ENCODE results near the gene PTH2. TPM values are rescaled to one million over a fixed set of nuclear protein-coding genes. Genes with fewer than 3 reads are reported as not detected.

Gene PTH2
- total and polyA plus RNA-seq, 2 donors: not detected

GRCh38 chr19:49443366-49444099 is 20.3 kb upstream of the PTH2 start:
- under 1% methylated on average over 47 of the region's 47 CpGs for WGBS
- Histone ChIP-seq H3K36me3 (ENCODE audit: control insufficient read depth in 2 of 2, insufficient read depth in 2 of 2, low read length in 1 of 2) (peaks cover 20 to 24% of the 10 kb centered on the region in 2 donors), H3K4me1 (ENCODE audit: control insufficient read depth in 2 of 2, insufficient read depth in 2 of 2, low read length in 2 of 2) (peaks cover 3 to 26% of the 10 kb centered on the region in 2 donors), H3K9me3 (ENCODE audit: control insufficient read depth in 2 of 2, insufficient read depth in 1 of 2, low read length in 1 of 2) (peaks cover 0 to 12% of the 10 kb centered on the region in 2 donors), H3K27me3 (ENCODE audit: control insufficient read depth in 2 of 2, insufficient read depth in 1 of 2, low read length in 1 of 2) (peaks cover 39 to 48% of the 10 kb centered on the region in 2 donors), H3K4me3 (ENCODE audit: low read length in 2 of 2) (peak overlapping the region; percentile 49 to 59), H3K27ac (ENCODE audit: low read depth in 1 of 2, low read length in 1 of 2) (peak overlapping the region; percentile 67 to 77)
- peak; percentile 90 to 97 (median 93) for DNase-seq (ENCODE audit: low read depth in 6 of 9, low spot score in 9 of 9)

DNA sequence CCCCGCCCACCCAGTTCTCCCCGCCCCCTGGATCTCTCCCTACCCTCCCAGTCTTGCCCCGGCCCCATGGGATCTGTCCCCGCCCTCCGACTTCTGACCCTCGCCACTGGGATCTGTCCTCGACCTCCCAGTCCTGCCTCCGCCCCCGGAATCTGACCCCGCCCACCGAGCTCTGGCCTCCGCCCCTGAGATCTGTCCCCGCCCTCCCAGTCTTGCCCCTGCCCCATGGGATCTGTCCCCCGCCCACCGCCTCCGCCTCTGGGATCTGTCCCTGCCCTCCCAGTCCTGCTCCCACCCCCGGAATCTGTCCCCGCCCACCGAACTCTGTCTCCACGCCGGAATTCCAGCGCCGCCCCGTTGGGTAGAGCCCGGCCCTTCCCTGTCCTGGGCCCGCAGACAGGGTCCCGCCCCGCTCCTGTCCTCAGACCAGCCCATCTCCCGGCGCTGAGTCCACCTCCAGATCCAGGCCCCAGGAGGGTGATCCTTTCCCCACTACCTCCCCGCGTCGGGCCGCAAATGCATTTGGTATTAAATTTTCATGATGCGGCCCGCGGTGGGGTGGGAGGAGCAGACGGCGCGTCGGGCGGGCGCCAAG is 19.6 kb upstream of the PTH2 start:
- H3K27ac ChIP-seq (ENCODE audit: low read depth in 1 of 2, low read length in 1 of 2): peak overlapping the region; percentile 2 to 67
- H3K27me3 ChIP-seq (ENCODE audit: control insufficient read depth in 2 of 2, insufficient read depth in 1 of 2, low read length in 1 of 2): peaks cover 44 to 55% of the 10 kb centered on the region in 2 donors
- peaks cover 15 to 17% of the 10 kb centered on the region in 2 donors for H3K36me3 ChIP-seq (ENCODE audit: control insufficient read depth in 2 of 2, insufficient read depth in 2 of 2, low read length in 1 of 2)
- peak overlapping the region; percentile 49 to 59 for H3K4me3 ChIP-seq (ENCODE audit: low read length in 2 of 2)
- peaks cover 3 to 19% of the 10 kb centered on the region in 2 donors for H3K4me1 ChIP-seq (ENCODE audit: control insufficient read depth in 2 of 2, insufficient read depth in 2 of 2, low read length in 2 of 2)
- peak in 4 of 9 donors; percentile 30 to 53 (median 44) for DNase-seq (ENCODE audit: low read depth in 6 of 9, low spot score in 9 of 9)
- WGBS: 3% methylated on average over 43 of the region's 43 CpGs
- peaks cover 0 to 12% of the 10 kb centered on the region in 2 donors for H3K9me3 ChIP-seq (ENCODE audit: control insufficient read depth in 2 of 2, insufficient read depth in 1 of 2, low read length in 1 of 2)

GRCh38 chr19:49442354-49442753 is 19.1 kb upstream of the PTH2 start:
- Histone ChIP-seq H3K27ac (ENCODE audit: low read depth in 1 of 2, low read length in 1 of 2) (no peak overlapping the region), H3K4me3 (ENCODE audit: low read length in 2 of 2) (peak overlapping the region in 1 of 2 donors; percentile 59), H3K9me3 (ENCODE audit: control insufficient read depth in 2 of 2, insufficient read depth in 1 of 2, low read length in 1 of 2) (peaks cover 0 to 12% of the 10 kb centered on the region in 2 donors), H3K4me1 (ENCODE audit: control insufficient read depth in 2 of 2, insufficient read depth in 2 of 2, low read length in 2 of 2) (peaks cover 3 to 14% of the 10 kb centered on the region in 2 donors), H3K27me3 (ENCODE audit: control insufficient read depth in 2 of 2, insufficient read depth in 1 of 2, low read length in 1 of 2) (peaks cover 49 to 60% of the 10 kb centered on the region in 2 donors), H3K36me3 (ENCODE audit: control insufficient read depth in 2 of 2, insufficient read depth in 2 of 2, low read length in 1 of 2) (peaks cover 10 to 12% of the 10 kb centered on the region in 2 donors)
- DNase-seq (ENCODE audit: low read depth in 6 of 9, low spot score in 9 of 9): no peak
- 13% methylated on average over 11 of the region's 11 CpGs for WGBS

- peaks cover 3 to 13% of the 10 kb centered on the region in 2 donors for H3K4me1 ChIP-seq (ENCODE audit: control insufficient read depth in 2 of 2, insufficient read depth in 2 of 2, low read length in 2 of 2)
- H3K27me3 ChIP-seq (ENCODE audit: control insufficient read depth in 2 of 2, insufficient read depth in 1 of 2, low read length in 1 of 2): peaks cover 53 to 64% of the 10 kb centered on the region in 2 donors
- H3K36me3 ChIP-seq (ENCODE audit: control insufficient read depth in 2 of 2, insufficient read depth in 2 of 2, low read length in 1 of 2): peaks cover 6 to 8% of the 10 kb centered on the region in 2 donors
- H3K27ac ChIP-seq (ENCODE audit: low read depth in 1 of 2, low read length in 1 of 2): no peak overlapping the region
- peaks cover 0 to 12% of the 10 kb centered on the region in 2 donors for H3K9me3 ChIP-seq (ENCODE audit: control insufficient read depth in 2 of 2, insufficient read depth in 1 of 2, low read length in 1 of 2)
- DNase-seq (ENCODE audit: low read depth in 6 of 9, low spot score in 9 of 9): no peak
- 42% methylated on average over 14 of the region's 14 CpGs for WGBS
- H3K4me3 ChIP-seq (ENCODE audit: low read length in 2 of 2): no peak overlapping the region
These were observed 18.7 kb upstream of the PTH2 start for GRCh38 chr19:49441960-49442350.

DNA sequence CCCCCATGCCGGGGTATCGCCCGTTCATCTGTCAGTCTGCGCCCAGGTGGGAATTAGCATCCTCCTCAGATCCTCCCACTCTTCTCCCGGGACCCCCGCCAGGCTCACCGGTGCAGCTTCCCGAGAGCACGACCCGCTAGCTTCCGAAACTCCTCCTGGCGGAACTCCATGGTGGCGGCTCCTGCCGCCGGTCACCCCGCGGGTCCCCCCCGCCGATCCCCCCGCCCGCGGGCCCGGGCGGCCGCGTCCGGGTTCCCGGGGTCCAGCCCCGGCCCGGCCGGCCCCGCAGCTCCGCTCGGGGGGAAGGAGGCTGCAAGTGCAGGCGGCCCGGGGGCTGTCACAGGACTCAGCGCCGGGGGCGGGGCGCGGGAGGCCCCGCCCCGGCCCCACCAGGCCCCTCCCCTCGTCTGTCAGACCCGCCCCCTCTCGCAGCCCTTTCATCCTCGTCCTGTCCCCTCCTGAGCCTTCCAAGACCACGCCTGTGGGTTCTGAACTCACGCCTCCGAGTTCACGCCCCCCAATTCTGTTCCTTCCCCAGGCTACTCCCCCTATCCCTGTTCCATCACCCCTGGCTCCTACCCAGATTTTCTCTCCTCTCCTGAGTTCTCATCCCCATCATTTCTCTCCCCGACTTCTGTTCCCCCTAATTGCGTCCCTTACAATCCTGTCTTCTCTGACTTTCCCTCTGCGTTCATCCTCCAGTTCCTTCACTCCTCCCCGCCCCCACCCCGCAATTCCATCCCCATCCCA is 18.1 kb upstream of the PTH2 start, which contains the start of gene SLC17A7:
Gene SLC17A7, minus strand, starts transcription at position 318 of the 750 bp plus-strand sequence. Its CDS starts 148 bp downstream, at position 170.
- Histone ChIP-seq H3K4me3 (ENCODE audit: low read length in 2 of 2) (peak within 1 kb of the TSS in 1 of 2 donors; percentile 10), H3K4me1 (ENCODE audit: control insufficient read depth in 2 of 2, insufficient read depth in 2 of 2, low read length in 2 of 2) (peaks cover 3 to 18% of the 10 kb centered on the region in 2 donors), H3K36me3 (ENCODE audit: control insufficient read depth in 2 of 2, insufficient read depth in 2 of 2, low read length in 1 of 2) (peaks cover under 1 to 2% of the 10 kb centered on the region in 2 donors), H3K27ac (ENCODE audit: low read depth in 1 of 2, low read length in 1 of 2) (no peak within 1 kb of the TSS), H3K9me3 (ENCODE audit: control insufficient read depth in 2 of 2, insufficient read depth in 1 of 2, low read length in 1 of 2) (peaks cover 0 to 17% of the 10 kb centered on the region in 2 donors), H3K27me3 (ENCODE audit: control insufficient read depth in 2 of 2, insufficient read depth in 1 of 2, low read length in 1 of 2) (peaks cover 58 to 70% of the 10 kb centered on the region in 2 donors)
- no peak for DNase-seq (ENCODE audit: low read depth in 6 of 9, low spot score in 9 of 9)
- whole genome bisulfite sequencing: 7% methylated on average over 56 of the region's 56 CpGs

- H3K4me1 ChIP-seq (ENCODE audit: control insufficient read depth in 2 of 2, insufficient read depth in 2 of 2, low read length in 2 of 2): peaks cover 3 to 23% of the 10 kb centered on the region in 2 donors
- H3K4me3 ChIP-seq (ENCODE audit: low read length in 2 of 2): no peak overlapping the region
- H3K27me3 ChIP-seq (ENCODE audit: control insufficient read depth in 2 of 2, insufficient read depth in 1 of 2, low read length in 1 of 2): peaks cover 65 to 77% of the 10 kb centered on the region in 2 donors
- WGBS: 42% methylated on average over 19 of the region's 19 CpGs
- no peak overlapping the region for H3K27ac ChIP-seq (ENCODE audit: low read depth in 1 of 2, low read length in 1 of 2)
- no peaks in the 10 kb centered on the region for H3K36me3 ChIP-seq (ENCODE audit: control insufficient read depth in 2 of 2, insufficient read depth in 2 of 2, low read length in 1 of 2)
- DNase-seq (ENCODE audit: low read depth in 6 of 9, low spot score in 9 of 9): no peak
- peaks cover 2 to 23% of the 10 kb centered on the region in 2 donors for H3K9me3 ChIP-seq (ENCODE audit: control insufficient read depth in 2 of 2, insufficient read depth in 1 of 2, low read length in 1 of 2)
These were observed 17.4 kb upstream of the PTH2 start for GRCh38 chr19:49440439-49441209.

DNA sequence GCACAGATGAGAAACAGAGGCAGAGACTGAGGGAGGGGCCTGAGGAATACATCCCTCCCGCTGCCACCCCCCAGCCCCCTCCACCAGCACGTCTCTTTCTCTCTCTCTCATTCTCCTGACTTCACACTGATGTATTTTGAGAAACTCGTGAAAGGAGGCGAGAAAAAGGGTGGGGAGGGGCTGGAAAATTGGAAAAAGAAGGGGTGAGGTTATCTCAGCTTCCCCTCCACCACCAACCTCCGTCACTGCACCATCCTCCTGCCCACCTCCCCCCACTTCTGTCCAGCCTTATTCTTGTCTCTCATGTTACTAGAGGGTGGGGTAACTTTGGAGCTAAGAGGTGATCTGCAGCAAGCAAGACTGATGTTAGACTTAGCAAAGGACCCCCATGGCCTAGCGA is 16.6 kb upstream of the PTH2 start:
- 56% methylated on average over 6 of the region's 6 CpGs for WGBS
- H3K36me3 ChIP-seq (ENCODE audit: control insufficient read depth in 2 of 2, insufficient read depth in 2 of 2, low read length in 1 of 2): no peaks in the 10 kb centered on the region
- peaks cover 2 to 30% of the 10 kb centered on the region in 2 donors for H3K9me3 ChIP-seq (ENCODE audit: control insufficient read depth in 2 of 2, insufficient read depth in 1 of 2, low read length in 1 of 2)
- H3K27ac ChIP-seq (ENCODE audit: low read depth in 1 of 2, low read length in 1 of 2): no peak overlapping the region
- H3K4me1 ChIP-seq (ENCODE audit: control insufficient read depth in 2 of 2, insufficient read depth in 2 of 2, low read length in 2 of 2): peaks cover 3 to 23% of the 10 kb centered on the region in 2 donors
- H3K27me3 ChIP-seq (ENCODE audit: control insufficient read depth in 2 of 2, insufficient read depth in 1 of 2, low read length in 1 of 2): peaks cover 73 to 85% of the 10 kb centered on the region in 2 donors
- no peak for DNase-seq (ENCODE audit: low read depth in 6 of 9, low spot score in 9 of 9)
- H3K4me3 ChIP-seq (ENCODE audit: low read length in 2 of 2): no peak overlapping the region

- WGBS: 21% methylated on average over 6 of the region's 6 CpGs
- Histone ChIP-seq H3K4me3 (ENCODE audit: low read length in 2 of 2) (no peak overlapping the region), H3K27me3 (ENCODE audit: control insufficient read depth in 2 of 2, insufficient read depth in 1 of 2, low read length in 1 of 2) (peaks cover 85 to 100% of the 10 kb centered on the region in 2 donors)
These were observed 15.0 kb upstream of the PTH2 start for GRCh38 chr19:49438261-49438660.

More at GRCh38 chr19:49438261-49438660, 15.0 kb upstream of the PTH2 start:
- Histone ChIP-seq H3K4me1 (ENCODE audit: control insufficient read depth in 2 of 2, insufficient read depth in 2 of 2, low read length in 2 of 2) (peaks cover 3 to 21% of the 10 kb centered on the region in 2 donors), H3K9me3 (ENCODE audit: control insufficient read depth in 2 of 2, insufficient read depth in 1 of 2, low read length in 1 of 2) (peaks cover 2 to 34% of the 10 kb centered on the region in 2 donors), H3K27ac (ENCODE audit: low read depth in 1 of 2, low read length in 1 of 2) (no peak overlapping the region), H3K36me3 (ENCODE audit: control insufficient read depth in 2 of 2, insufficient read depth in 2 of 2, low read length in 1 of 2) (no peaks in the 10 kb centered on the region)
- no peak for DNase-seq (ENCODE audit: low read depth in 6 of 9, low spot score in 9 of 9)

Measured in thymus (tissue), 11 donors.